Lower leg skin (tissue), 3 donors: ENCODE measurements around the gene ORMDL1.
"Not testable (repeated sequence)": the region's sequence is repeated elsewhere in the genome, so short reads cannot be mapped to it uniquely, and the experiment has no call there.

Experiments
- POLR2A ChIP-seq, 2 donors: fragments of 450-650 bp; IDR thresholded peaks; one replicate each; pipeline ENCODE4 v1.6.1; 2016 to 2017; ENCODE audit warnings: antibody characterized with exemption in 2 of 2, mild to moderate bottlenecking in 1 of 2, moderate library complexity in 1 of 2
- TF ChIP-seq, protein P1 (sequence below), 3 donors: fragments of 450-650 bp; IDR thresholded peaks; one replicate each; pipeline ENCODE4 v1.5.1; 2016; ENCODE audit warnings: antibody characterized with exemption in 3 of 3, mild to moderate bottlenecking in 3 of 3, moderate library complexity in 2 of 3

DNA sequence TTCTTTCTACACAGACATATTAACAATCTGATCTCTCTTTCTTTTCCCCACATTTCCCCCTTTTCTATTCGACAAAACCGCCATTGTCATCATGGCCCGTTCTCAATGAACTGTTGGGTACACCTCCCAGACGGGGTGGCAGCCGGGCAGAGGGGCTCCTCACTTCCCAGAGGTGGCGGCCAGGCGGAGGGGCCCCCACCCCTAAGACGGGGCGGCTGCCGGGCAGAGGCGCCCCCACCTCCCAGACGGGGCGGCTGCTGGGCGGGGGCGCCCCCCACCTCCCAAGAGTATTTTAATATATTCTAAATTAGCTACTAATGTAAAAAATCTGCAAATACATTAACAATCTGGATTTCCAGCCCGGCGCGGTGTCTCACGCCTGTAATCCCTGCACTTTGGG is 24.0 kb downstream of the ORMDL1 start:
- TF ChIP-seq POLR2A (IDR thresholded peaks at IDR 0.05): not testable (repeated sequence)
- TF ChIP-seq, protein P1, sequence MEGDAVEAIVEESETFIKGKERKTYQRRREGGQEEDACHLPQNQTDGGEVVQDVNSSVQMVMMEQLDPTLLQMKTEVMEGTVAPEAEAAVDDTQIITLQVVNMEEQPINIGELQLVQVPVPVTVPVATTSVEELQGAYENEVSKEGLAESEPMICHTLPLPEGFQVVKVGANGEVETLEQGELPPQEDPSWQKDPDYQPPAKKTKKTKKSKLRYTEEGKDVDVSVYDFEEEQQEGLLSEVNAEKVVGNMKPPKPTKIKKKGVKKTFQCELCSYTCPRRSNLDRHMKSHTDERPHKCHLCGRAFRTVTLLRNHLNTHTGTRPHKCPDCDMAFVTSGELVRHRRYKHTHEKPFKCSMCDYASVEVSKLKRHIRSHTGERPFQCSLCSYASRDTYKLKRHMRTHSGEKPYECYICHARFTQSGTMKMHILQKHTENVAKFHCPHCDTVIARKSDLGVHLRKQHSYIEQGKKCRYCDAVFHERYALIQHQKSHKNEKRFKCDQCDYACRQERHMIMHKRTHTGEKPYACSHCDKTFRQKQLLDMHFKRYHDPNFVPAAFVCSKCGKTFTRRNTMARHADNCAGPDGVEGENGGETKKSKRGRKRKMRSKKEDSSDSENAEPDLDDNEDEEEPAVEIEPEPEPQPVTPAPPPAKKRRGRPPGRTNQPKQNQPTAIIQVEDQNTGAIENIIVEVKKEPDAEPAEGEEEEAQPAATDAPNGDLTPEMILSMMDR (IDR thresholded peaks at IDR 0.05): not testable (repeated sequence)
